Nephron (organoid): ENCODE measurements around the gene PLIN1.

Experiments used
- H3K27ac Mint-ChIP-seq, 3 experiments: 2 replicates each; pipeline ENCODE4 v1.8.0; 2020; ENCODE audit warnings: mixed read lengths in 3 of 3, mild to moderate bottlenecking in 2 of 3, moderate library complexity in 1 of 3
- H3K27me3 Mint-ChIP-seq: 2 replicates; pipeline ENCODE4 v1.8.0; 2021; ENCODE audit warnings: low read depth, mild to moderate bottlenecking, moderate library complexity, mixed read lengths
- H3K36me3 Mint-ChIP-seq: 2 replicates; pipeline ENCODE4 v1.8.0; 2020; ENCODE audit warnings: low read depth, mixed read lengths
- H3K4me1 Mint-ChIP-seq: 2 replicates; pipeline ENCODE4 v1.8.0; 2020; ENCODE audit warnings: mixed read lengths
- H3K4me3 Mint-ChIP-seq, 3 experiments: 2 replicates each; pipeline ENCODE4 v1.8.0; 2020; ENCODE audit warnings: mild to moderate bottlenecking in 3 of 3, mixed read lengths in 3 of 3, moderate library complexity in 2 of 3
- H3K9me3 Mint-ChIP-seq: 2 replicates; pipeline ENCODE4 v1.8.0; 2020; ENCODE audit warnings: mixed read lengths
- TF ChIP-seq, protein P1 (sequence below), 3 experiments: fragments of 200-600 bp; sonication (generic); IDR thresholded peaks; one replicate each; pipeline ENCODE4 v1.5.0; 2021; ENCODE audit warnings: antibody characterized with exemption in 3 of 3; ENCODE audit not compliant: unreplicated experiment in 3 of 3

The PLIN1 gene

GRCh38 chr15:89648106-89649012 is 30.8 kb downstream of the PLIN1 start:
- TF ChIP-seq, protein P1, sequence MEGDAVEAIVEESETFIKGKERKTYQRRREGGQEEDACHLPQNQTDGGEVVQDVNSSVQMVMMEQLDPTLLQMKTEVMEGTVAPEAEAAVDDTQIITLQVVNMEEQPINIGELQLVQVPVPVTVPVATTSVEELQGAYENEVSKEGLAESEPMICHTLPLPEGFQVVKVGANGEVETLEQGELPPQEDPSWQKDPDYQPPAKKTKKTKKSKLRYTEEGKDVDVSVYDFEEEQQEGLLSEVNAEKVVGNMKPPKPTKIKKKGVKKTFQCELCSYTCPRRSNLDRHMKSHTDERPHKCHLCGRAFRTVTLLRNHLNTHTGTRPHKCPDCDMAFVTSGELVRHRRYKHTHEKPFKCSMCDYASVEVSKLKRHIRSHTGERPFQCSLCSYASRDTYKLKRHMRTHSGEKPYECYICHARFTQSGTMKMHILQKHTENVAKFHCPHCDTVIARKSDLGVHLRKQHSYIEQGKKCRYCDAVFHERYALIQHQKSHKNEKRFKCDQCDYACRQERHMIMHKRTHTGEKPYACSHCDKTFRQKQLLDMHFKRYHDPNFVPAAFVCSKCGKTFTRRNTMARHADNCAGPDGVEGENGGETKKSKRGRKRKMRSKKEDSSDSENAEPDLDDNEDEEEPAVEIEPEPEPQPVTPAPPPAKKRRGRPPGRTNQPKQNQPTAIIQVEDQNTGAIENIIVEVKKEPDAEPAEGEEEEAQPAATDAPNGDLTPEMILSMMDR (IDR thresholded peaks at IDR 0.05; ENCODE audit: unreplicated experiment in 3 of 3) = no peak
- no peaks in the 10 kb centered on the region for H3K27me3 Mint-ChIP-seq
- no peaks in the 10 kb centered on the region for H3K9me3 Mint-ChIP-seq
- H3K36me3 Mint-ChIP-seq = peaks cover 37% of the 10 kb centered on the region
- H3K27ac Mint-ChIP-seq = no peak overlapping the region
- peaks cover 4% of the 10 kb centered on the region for H3K4me1 Mint-ChIP-seq
- no peak overlapping the region for H3K4me3 Mint-ChIP-seq

DNA sequence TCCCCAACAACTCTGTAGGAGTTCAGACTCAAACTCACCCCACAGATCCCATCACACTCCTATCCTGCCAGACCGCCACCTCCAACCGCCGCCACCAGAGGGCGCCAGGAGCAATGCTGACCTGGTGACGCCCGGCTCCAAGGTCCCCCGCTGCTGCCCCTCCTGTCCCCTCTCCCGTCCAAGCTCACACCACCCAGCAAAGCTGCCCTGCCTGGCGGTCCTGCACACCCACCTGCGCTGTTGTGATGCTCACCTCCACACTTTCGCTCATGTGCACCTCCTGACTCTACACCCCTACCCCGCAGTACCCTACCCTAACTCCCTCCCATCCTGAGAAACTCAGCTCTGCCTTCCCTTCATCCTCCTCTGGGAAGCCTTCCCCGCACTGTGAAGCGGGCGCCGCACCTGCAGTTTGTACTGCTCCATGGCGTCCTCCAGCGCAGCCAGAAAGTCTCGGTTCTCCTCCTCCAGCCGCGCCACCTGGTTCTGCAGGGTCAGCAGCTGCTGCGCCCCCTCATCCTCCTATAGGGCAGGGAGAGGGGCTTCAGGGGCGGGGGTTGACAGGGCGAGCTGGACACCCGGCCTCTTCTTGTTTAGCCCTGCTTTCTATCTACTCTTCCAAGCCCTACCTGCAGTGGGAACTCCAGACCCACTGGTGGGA is 31.8 kb downstream of the PLIN1 start:
- H3K4me1 Mint-ChIP-seq = no peaks in the 10 kb centered on the region
- TF ChIP-seq, protein P1 (IDR thresholded peaks at IDR 0.05; ENCODE audit: unreplicated experiment in 3 of 3) = peak; percentile 75 to 84 (median 77)
- no peak overlapping the region for H3K4me3 Mint-ChIP-seq
- no peaks in the 10 kb centered on the region for H3K9me3 Mint-ChIP-seq
- no peaks in the 10 kb centered on the region for H3K27me3 Mint-ChIP-seq
- H3K36me3 Mint-ChIP-seq = peaks cover 46% of the 10 kb centered on the region
- no peak overlapping the region for H3K27ac Mint-ChIP-seq

- Mint-ChIP-seq H3K9me3 (no peaks in the 10 kb centered on the region), H3K36me3 (peaks cover 46% of the 10 kb centered on the region), H3K27me3 (no peaks in the 10 kb centered on the region), H3K27ac (no peak overlapping the region), H3K4me1 (no peaks in the 10 kb centered on the region), H3K4me3 (no peak overlapping the region)
- TF ChIP-seq, protein P1 (IDR thresholded peaks at IDR 0.05; ENCODE audit: unreplicated experiment in 3 of 3) = no peak
These were observed 32.6 kb downstream of the PLIN1 start for GRCh38 chr15:89646416-89647141.

DNA sequence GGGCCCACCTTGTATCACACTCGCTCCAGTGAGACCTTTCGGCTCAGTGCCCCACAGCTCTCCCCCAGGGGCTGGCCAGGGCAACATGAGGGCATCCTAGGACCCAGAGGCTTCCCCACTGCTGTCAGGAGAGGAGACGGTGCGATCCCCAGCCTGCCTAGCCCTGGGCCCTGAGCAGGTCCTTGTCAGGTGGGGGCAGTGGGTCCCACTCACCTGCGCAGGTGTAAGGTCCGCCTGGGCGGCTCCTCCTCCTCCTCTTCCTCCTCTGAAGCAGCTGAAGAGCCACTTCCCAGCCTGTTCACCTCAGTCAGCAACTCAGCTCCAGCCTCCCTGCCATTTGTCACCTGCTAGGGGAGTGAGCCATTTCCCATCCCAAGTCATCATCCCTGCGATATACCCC is 33.5 kb downstream of the PLIN1 start:
- Mint-ChIP-seq H3K4me3 (no peak overlapping the region), H3K9me3 (no peaks in the 10 kb centered on the region), H3K27me3 (no peaks in the 10 kb centered on the region), H3K4me1 (no peaks in the 10 kb centered on the region), H3K36me3 (peaks cover 53% of the 10 kb centered on the region), H3K27ac (no peak overlapping the region)
- TF ChIP-seq, protein P1 (IDR thresholded peaks at IDR 0.05; ENCODE audit: unreplicated experiment in 3 of 3) = no peak

DNA sequence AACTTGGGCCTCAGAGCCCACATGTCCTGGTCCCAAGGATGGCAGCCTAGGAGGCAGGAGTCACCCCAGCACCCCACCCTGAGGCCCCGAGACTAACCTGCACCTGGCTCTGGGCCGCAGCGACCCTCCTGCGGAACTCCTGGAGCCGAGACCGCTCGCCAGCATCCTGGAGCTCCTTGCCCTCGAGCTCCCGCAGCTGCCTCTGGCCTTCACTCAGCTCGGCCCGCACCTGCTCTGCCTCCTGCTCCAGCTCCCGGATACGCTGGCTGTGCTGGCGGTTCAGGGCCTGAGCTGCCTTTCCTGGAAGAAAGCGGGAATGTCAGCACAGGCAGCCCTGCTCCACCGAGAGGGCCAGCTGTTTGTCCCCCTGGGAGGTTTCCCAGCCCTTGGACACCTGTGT is 37.1 kb downstream of the PLIN1 start:
- H3K36me3 Mint-ChIP-seq = peaks cover 50% of the 10 kb centered on the region
- TF ChIP-seq, protein P1 (IDR thresholded peaks at IDR 0.05; ENCODE audit: unreplicated experiment in 3 of 3) = no peak
- no peaks in the 10 kb centered on the region for H3K27me3 Mint-ChIP-seq
- no peak overlapping the region for H3K4me3 Mint-ChIP-seq
- H3K9me3 Mint-ChIP-seq = no peaks in the 10 kb centered on the region
- H3K27ac Mint-ChIP-seq = no peak overlapping the region
- H3K4me1 Mint-ChIP-seq = no peaks in the 10 kb centered on the region
